Naive B cell (primary cell): ENCODE data around the gene GDAP1L1. TPM values are rescaled to one million over a fixed set of nuclear protein-coding genes. Genes with fewer than 3 reads are reported as not detected.

Experiments
- polyA plus RNA-seq, 6 donors: library from polyadenylated mRNA; unstranded; fragments of 300-500 nt; fragmentation: Illumina TruSeq; gene quantifications; one replicate each; pipeline ENCODE4 v1.2.3, GENCODE V29; 2021; ENCODE audit warnings: low read depth in 6 of 6

Gene GDAP1L1
- polyA plus RNA-seq, 6 donors from 2014 or later: not detected

Other genes starting within 250 kb of the GDAP1L1 start
- gene JPH2, start 60.1 kb upstream of the GDAP1L1 start, polyA plus RNA-seq: not detected
- 100 to 1,000 TPM; 101 to 163 (median 112) TPM for gene OSER1, start 36.5 kb upstream of the GDAP1L1 start, polyA plus RNA-seq
- gene FITM2, start 63.9 kb downstream of the GDAP1L1 start, polyA plus RNA-seq: under 1 TPM in 5 of 6 donors, not detected in 1; 0.18 to 0.73 (median 0.26) TPM
- not detected for gene R3HDML, start 89.7 kb downstream of the GDAP1L1 start, polyA plus RNA-seq
- gene HNF4A, start 108.4 kb downstream of the GDAP1L1 start, polyA plus RNA-seq: not detected
- 10 to 100 TPM in 5 of 6 donors, 1 to 10 TPM in 1; 4.2 to 16.3 (median 13.0) TPM for gene TTPAL, start 228.6 kb downstream of the GDAP1L1 start, polyA plus RNA-seq